Measurements from ENCODE around the gene PERM1.
"Not testable (repeated sequence)": the region's sequence is repeated elsewhere in the genome, so short reads cannot be mapped to it uniquely, and the experiment has no call there.

PERM1 gene

DNA sequence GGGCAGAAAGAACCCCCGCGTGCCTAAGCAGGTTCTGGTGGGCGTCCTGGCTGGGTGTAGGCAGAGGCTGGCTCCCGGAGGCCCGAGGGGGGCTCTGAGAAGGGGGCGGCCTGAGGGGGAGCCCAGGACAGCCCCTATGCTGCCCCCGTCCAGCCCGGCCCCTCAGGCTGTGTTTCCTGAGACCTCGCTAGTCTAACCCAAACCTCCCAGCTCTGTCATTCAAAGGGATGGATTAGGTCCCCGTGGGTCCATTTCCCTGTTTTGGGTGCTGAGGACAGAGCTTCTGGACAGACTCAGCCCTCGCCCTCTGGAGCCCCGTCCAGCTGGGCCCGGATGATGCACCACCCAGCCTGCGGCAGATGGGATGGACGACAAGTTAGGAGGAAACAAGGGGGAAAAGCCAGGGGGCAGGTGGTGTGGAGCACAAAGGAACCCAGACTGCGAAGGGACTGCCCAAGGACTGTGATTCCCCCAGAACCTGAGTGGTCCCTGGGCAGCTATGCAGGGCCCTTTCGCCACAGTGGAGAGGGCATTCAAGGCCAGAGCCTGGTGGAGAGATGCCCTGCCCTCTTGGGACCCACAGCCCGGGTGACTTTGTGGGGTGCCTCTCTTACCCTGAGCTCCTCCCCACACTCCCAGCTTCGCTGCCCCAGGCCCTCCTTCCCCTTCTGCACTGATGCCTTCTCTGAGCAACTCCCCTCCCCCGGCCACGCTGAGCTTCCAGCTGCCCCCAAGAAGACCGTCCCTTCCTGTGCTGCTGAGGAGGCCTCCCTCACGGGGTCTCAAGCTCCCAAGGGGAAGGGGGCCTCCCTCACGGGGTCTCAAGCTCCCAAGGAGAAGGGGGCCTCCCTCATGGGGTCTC, 15.2 kb upstream of the PERM1 start:
- no peak for FAIRE-seq

DNA sequence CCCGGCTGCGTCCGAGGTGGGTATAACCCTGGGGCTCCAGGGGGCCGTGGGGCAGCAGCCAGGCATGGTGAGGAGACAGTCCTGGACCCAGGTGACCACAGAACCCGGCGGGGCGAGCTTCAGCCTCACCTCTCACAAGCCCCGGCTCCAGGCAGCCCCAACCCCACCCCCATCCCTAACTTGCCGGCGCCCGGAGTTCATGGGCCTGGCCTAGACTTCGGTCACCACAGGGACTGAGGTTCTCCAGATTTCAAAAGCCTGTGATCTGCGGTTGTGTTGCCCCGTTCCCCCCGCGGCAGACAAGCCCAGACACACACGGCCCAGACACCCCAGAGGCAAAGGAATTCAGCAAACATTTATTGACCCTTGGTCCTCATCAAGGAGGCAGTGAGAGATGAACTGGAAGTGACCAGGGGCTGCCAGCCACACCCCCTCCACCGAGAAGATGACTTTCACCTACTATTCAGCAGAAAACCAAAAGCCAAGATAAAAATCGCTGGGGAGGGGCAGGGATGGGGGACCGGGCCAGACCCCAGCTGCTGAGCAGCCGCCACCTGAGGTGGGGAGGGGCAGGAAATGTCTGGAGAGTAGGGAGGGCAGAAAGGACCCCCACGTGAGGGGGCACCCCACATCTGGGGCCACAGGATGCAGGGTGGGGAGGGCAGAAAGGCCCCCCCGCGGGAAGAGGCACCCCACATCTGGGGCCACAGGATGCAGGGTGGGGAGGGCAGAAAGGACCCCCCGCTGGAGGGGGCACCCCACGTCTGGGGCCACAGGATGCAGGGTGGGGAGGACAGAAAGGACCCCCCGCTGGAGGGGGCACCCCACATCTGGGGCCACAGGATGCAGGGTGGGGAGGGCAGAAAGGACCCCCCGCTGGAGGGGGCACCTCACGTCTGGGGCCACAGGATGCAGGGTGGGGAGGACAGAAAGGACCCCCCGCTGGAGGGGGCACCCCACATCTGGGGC, 14.1 kb upstream of the PERM1 start:
- FAIRE-seq, result no peak

DNA sequence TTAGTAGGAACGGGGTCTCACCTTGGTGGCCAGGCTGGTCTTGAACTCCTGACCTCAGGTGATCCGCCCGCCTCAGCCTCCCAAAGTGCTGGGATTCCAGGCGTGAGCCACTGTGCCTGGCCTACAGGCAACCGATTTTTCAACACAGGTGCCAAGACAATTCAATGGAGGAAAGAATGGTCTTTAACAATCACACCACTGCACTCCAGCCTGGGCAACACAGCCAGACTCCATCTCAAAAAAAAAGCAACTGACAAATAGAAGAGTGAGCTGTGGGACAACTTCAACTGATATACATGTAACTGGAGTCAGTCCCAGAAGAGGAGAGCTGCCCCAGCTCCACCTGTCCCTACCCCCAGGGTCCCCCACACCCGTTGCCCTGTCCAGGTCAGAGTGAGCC, 12.7 kb upstream of the PERM1 start:
- FAIRE-seq, result not testable (repeated sequence)

DNA sequence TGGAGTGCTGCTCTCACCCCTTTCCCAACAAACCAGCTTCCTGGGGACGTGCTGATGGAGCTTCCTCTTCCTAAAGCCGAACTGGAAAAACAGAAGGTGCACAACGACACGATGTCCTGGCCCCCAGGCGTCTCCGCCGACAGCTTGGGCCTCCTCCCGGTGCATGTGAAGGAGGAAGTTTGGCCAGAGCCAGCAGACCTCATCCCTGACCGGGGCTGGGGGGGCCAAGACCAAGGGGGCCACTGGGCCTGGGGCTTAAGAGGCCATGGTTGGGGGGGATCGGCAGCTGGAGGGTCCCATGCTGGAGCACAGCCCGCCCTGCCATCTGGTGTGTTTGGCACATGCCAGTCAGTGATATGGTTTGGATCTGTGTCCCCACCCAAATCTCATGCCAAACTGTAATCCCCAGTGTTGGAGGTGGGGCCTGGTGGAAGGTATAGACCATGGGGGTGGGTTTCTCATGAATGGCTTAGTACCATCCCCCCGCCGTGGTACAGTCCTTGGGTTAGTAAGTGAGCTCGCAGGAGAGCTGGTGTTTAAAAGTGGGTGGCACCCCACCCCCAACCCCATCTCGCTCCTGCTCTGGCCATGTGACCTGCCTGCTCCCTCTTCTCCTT, 11.6 kb upstream of the PERM1 start:
- no peak for FAIRE-seq

DNA sequence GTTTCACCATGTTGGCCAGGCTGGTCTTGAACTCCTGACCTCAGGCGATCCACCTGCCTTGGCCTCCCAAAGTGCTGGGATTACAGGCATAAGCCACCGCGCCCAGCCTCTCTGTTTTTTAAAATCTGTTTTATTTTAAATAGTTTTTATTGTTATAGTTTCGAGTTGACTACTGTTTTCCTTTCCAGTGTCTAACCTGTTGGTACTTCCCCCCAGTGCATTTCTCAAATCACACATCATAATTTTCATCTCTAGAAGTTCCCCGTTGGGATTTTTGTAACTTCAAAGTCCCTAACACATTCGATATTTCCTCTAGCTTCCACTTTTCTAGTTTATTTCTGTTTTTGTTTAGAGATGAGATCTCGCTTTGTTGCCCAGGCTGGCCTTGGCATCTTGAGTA, 10.5 kb upstream of the PERM1 start:
- FAIRE-seq, result no peak

DNA sequence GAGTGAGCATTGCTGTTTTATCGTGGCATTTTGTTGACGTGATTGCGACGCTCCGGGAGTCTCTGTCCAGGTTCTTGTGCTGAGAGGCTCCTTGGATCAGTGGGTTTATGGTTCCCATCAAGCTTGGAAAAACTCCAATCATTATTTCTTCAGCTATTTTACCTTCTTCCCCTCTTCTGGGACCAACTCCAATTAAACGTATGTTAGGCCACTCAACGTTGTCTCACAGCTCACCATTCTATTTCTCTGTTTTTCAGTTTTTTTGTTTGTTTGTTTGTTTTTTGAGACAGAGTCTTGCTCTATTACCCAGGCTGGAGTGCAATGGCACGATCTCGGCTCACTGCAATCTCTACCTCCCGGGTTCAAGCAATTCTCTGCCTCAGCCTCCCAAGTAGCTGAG, 10.0 kb upstream of the PERM1 start:
- no peak for FAIRE-seq

DNA sequence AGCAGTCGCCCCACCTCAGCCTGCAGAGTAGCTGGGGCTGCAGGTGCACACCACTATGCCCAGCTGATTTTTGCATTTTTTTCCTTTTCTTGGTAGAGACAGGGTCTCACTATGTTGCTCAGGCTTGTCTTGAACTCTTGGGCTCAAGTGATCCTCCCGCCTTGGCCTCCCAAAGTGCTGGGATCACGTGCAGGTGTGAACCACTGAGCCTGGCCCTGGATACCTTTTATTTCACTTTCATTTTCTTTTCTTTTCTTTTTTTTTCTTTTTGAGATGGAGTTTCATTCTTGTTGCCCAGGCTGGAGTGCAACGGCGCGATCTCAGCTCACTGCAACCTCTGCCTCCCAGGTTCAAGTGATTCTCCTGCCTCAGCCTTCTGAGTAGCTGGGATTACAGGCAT, 9.4 kb upstream of the PERM1 start:
- FAIRE-seq, result not testable (repeated sequence)

DNA sequence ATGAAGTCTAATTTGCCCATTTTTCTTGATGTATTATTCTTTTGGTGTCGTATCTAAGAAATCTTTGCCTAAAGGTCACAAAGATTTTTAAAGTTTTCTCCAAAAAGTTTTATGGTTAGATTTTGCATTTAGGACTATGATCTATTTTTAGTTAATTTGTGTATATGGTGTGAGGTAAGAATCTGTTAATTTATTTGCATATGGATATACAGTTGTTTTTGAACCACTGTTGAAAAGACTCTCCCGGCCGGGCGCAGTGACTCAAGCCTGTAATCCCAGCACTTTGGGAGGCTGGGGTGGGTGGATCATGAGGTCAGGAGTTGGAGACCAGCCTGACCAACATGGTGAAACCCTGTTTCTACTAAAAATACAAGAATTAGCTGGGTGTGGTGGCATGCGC, 6.2 kb upstream of the PERM1 start:
- peak; percentile 27 for FAIRE-seq

DNA sequence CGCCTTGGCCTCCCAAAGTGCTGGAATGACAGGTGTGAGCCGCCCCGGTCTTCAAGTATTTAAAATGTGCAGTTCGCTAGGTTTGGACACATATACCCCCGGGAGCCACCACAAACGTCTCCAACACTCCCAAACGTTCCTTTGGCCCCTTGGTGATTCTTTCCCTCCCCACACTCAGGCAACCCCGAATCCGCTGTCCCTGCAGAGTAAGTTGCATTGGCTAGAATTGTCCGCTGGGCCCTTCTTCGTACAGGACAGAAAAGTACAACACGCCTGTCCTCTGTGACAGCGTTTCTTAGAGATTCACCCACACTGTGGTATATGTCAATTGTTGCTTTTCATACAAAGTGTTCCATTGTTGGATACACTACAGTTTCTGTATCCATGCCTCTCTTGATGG, 3.2 kb upstream of the PERM1 start:
- no peak for FAIRE-seq

DNA sequence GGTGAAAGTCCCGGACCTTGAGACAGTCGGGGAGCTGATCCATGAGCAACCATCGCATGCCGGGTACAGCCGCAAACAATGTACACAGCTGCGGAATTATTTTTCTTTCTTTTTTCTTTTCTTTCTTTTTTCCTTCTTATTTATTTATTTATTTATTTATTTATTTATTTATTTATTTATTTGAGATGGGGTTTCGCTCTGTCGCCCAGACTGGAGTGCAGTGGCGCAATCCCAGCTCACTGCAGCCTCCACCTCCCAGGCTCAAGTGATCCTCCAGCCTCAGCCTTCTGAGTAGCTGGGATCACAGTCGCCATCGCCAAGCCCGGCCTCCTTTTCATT, 2.6 kb upstream of the PERM1 start:
- FAIRE-seq, result no peak

DNA sequence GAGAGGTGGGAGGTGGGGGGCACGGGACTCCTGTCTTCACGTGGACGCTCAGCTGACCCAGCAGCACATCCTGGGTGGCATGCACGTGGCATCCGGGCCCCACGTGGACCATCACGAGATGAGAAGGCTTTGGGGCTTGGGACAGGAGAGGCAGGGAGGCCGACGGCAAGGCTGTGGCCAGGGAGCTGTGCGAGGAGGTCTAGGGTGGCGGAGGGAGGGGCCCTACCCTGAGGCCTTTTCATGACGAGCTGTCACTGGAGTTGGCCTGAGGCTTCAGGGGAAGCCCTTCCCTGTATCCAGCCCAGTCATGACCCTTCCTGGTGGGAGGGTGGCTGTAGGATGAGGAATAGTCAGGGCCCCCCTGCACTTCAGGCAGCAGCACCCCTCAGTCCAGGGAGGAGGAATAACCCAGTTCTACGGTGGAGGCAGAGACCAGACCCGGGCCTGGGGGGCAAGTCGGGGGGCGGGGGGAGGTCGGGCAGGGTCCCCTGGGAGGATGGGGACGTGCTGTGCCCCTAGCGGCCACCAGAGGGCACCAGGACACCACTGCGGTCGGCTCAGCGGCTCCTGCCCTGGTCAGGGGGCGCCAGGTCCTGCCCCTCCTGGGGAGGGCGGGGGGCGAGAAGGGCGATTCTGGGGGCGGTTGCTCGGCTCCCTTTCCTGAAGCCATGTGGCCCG, 2.0 kb upstream of the PERM1 start:
- no peak for FAIRE-seq

DNA sequence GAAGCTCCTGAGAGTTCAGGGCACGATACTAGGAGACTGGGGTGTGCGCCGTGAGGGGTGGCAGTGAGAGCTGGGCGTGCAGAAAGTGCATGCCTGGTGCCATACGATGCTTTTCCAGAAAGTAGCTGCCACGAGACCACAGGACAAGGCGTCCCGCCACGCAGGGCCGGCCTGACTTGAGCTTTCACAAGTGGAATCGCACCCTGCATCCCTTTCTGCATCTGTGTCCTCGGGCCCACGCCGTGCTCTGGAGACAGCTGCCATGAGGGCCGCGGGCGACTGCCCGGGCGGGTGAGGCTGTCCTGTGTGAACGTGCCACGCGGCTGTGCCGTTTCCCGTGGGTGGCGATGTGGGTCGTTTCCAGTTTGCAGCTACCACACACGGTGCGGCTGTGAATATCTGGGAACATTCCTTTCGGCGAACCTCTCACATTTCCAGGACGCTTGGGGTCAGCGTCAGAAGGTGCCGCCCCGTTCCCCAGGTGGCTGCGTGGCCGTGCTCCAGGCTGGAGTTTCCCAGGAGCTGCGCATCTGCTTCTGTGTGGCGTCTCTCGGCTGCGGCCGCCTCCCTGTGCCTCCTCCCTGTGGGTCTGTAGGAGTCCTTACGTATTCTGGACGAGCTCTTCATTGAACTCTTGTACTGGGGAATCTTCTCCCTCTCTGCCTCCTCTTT, 1.0 kb upstream of the PERM1 start:
- FAIRE-seq, result no peak

DNA sequence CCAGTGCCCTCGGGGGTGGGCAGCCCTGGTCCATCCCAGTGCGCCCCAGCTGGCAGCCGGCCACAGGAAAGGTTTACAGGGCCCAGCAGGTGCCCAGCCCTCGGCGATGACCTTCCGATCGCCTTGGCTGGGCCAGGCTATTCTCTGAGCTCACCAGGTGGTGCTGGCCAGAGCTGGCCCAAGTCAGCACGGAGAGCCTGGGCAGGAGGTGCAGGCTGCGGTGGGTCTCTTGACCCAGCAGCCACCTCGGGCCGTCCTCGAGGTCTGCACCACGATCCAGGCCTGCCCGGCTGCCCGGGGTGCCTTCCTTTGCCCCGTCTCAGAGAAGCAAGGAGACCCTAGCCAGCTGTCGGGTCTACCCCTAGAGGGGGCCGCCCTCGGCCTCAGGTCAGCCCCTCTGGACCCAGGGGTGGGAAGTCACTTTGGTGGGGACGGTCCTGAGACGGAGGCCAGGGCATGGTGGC, 370 bp downstream of the PERM1 start:
- FAIRE-seq, result no peak

DNA sequence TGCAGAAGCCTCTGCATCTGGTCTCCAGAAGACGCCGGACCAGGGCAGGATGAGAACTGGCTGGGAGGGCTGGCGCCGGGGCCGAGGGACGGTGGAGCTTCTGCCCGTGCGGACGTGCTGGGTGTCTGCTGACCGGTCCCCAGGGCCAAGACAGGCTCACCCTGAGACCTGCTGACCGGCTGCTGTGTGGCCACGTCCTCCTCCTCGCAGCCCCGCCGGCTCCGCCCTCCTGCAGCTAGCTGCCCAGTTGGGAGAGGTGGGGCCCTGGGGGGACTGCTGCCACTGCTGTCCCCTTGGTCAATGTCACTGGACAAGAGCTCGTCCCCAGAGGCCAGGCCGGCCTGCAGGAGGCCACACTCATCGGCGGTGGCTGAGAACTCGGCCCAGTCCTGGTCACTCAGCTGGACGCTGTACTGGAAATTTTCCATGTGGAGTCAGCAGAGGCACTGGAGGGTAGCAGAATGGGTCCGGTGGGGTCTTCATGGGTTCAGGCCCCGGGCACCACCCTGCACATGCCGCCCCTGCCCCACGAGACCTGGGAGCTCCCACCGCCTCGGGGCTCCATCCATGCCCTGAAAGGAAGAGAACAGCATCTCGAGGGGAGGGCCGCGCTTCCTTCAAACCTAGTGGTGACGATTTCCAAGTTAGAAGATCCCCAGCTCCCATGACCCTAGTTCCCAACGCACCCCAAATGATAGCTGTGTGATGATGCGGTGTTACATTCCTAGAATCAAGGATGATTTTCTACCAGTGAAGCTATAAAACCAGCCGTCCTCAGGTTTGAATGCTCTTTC, 1.1 kb downstream of the PERM1 start:
- no peak for FAIRE-seq

DNA sequence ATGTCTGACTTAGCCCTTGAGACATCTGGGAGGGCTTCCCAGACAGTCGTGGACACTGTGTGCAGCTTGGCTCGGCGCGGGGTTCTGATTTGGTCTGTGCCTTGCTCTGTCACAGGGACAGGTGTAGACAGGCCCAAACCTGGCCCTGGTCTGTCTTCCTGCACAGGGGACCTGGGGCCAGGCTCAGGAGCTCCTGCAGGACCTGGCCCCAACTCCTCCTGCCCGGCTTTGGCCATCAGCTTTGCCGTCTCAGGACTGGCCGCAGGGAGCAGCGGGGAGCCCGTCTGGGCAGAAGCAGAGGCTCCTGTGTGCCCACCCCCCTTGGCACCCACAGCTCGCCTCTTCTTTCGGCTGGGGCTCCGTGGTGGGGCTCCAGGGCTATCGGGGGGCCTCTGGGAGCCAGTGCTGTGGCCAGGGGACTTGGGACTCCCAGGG, 1.7 kb downstream of the PERM1 start:
- no peak for FAIRE-seq

DNA sequence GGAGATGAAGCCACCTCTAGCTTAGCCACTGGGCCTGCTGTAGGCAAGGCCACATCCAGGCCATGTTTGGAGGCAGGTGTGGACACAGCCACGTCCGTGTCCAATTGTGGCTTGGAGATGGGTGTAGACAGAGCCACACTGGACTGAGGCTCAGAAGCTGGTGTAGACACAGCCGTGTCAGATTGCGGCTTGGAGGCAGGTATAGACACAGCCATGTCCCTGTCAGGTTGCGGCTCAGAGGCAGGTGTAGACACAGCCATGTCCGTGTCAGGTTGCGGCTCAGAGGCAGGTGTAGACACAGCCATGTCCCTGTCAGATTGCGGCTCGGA, 2.2 kb downstream of the PERM1 start:
- FAIRE-seq, result no peak

DNA sequence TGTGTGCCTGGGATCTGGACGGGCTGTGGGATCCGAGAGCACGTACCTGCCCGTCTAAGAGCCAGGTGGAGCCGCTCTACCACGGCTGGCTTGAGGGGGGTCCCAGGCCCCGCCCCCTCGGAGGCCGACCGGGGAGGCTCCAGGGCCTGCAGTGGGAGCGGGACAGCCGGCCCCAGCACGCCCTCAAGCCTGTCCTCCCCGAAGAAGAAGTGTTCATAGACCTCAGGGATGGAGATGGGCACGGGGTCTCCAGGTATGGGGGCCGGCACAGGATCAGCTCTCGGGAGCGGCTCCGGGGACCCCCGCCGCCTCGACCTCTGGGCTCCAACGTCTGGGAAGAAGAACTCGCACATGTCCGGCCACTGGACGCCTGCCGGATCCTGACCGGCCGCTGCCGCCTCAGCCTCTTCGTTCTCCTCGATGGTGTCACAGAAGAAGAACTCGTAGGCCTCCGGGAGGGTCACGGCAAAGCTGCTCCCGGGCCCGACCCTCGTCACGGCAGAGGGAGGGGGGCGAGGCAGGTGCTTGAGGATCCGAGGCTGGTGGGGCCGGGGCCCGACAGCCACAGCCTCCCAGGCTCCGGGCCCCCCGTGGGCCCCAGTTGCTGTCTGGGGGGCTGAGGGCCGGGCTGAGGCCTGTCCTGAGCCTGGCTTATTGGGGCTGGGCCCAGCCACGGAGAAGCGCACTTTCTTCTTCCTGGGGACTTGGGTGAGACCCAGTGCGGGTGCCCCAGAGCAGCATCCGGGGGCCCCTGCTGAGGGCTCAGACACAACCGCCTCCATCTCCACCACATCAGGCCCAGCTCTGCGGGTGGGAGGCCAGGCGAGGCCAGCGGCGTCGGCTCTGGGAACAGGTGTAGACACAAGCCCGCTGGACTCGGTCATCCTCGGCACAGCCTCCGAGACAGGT, 2.8 kb downstream of the PERM1 start:
- FAIRE-seq, result no peak

DNA sequence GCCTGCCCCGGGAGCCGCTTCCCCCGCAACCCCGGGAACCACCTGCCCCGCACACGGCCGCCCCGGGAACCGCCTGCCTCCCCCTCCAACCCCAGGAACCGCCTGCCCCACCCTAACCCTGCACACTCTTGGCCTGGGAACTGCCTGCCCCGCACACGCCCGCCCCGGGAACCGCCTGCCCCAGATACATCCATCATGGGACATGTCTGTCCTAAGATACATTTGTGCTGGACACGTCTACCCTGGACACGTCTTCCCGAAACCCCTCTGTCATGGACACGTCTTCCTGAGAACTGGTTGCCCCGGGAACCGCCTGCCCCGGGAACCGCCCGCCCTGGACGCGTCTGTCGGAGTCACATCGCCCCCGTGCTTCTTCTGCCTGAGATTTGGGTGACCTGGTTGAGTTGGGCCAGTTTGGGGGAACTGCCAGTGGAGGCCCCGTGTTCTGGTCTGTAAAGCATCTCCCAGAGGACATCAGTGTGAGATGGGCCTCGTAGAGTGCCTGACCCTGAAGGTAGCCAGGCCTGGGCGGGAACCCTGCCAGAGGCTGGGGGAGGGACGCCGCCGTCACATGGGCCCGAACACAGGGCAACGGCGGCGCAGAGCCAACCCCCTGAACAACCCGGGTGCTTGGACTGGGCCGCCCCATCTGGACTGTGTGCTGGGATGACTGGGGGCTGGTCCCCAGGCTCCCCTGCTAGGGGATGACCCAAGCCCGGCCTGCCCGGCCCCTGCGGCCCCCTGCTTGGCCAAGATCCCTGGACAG, 3.6 kb downstream of the PERM1 start:
- FAIRE-seq, result no peak

DNA sequence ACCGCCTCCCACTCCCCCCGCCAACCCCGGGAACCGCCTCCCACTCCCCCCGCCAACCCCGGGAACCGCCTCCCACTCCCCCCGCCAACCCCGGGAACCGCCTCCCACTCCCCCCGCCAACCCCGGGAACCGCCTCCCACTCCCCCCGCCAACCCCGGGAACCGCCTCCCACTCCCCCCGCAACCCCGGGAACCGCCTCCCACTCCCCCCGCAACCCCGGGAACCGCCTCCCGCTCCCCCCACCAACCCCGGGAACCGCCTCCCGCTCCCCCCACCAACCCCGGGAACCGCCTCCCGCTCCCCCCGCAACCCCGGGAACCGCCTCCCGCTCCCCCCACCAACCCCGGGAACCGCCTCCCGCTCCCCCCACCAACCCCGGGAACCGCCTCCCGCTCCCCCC, 5.1 kb downstream of the PERM1 start:
- not testable (repeated sequence) for FAIRE-seq

Measured in A204.1 (cell line).